ENCODE data around the gene TAMM41.
"Not testable (repeated sequence)": the region's sequence is repeated elsewhere in the genome, so short reads cannot be mapped to it uniquely, and the experiment has no call there.

DNA sequence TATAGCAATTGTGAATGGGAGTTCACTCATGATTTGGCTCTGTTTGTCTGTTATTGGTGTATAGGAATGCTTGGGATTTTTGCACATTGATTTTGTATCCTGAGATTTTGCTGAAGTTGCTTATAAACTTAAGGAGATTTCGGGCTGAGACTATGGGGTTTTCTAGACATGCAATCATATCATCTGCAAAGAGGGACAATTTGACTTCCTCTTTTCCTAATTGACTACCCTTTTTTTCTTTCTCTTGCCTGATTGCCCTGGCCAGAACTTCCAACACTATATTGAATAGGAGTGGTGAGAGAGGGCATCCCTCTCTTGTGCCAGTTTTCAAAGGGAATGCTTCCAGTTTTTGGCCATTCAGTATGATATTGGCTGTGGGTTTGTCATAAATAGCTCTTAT is 17.1 kb upstream of the TAMM41 start:
- TF ChIP-seq, protein P1, sequence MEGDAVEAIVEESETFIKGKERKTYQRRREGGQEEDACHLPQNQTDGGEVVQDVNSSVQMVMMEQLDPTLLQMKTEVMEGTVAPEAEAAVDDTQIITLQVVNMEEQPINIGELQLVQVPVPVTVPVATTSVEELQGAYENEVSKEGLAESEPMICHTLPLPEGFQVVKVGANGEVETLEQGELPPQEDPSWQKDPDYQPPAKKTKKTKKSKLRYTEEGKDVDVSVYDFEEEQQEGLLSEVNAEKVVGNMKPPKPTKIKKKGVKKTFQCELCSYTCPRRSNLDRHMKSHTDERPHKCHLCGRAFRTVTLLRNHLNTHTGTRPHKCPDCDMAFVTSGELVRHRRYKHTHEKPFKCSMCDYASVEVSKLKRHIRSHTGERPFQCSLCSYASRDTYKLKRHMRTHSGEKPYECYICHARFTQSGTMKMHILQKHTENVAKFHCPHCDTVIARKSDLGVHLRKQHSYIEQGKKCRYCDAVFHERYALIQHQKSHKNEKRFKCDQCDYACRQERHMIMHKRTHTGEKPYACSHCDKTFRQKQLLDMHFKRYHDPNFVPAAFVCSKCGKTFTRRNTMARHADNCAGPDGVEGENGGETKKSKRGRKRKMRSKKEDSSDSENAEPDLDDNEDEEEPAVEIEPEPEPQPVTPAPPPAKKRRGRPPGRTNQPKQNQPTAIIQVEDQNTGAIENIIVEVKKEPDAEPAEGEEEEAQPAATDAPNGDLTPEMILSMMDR (IDR thresholded peaks at IDR 0.05; ENCODE audit: low read depth, low read length, missing input control) = not testable (repeated sequence)
- not testable (repeated sequence) for TF ChIP-seq RAD21 (IDR thresholded peaks at IDR 0.05); JUND (IDR thresholded peaks at IDR 0.05); SP1 (IDR thresholded peaks at IDR 0.05); HNF4G (IDR thresholded peaks at IDR 0.05); GABPA (IDR thresholded peaks at IDR 0.05 in 1 of 2, conservative IDR thresholded peaks at IDR 0.05 in 1 of 2)
- TF ChIP-seq, protein P2, sequence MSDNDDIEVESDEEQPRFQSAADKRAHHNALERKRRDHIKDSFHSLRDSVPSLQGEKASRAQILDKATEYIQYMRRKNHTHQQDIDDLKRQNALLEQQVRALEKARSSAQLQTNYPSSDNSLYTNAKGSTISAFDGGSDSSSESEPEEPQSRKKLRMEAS (IDR thresholded peaks at IDR 0.05) = not testable (repeated sequence)
